ENCODE measurements around the gene PXDC1.

- no peak for TF ChIP-seq CTCF (IDR thresholded peaks at IDR 0.05; ENCODE audit: low read depth, low read length, missing input control)
- TF ChIP-seq SP1 (IDR thresholded peaks at IDR 0.05), result no peak
- TF ChIP-seq, protein P1, sequence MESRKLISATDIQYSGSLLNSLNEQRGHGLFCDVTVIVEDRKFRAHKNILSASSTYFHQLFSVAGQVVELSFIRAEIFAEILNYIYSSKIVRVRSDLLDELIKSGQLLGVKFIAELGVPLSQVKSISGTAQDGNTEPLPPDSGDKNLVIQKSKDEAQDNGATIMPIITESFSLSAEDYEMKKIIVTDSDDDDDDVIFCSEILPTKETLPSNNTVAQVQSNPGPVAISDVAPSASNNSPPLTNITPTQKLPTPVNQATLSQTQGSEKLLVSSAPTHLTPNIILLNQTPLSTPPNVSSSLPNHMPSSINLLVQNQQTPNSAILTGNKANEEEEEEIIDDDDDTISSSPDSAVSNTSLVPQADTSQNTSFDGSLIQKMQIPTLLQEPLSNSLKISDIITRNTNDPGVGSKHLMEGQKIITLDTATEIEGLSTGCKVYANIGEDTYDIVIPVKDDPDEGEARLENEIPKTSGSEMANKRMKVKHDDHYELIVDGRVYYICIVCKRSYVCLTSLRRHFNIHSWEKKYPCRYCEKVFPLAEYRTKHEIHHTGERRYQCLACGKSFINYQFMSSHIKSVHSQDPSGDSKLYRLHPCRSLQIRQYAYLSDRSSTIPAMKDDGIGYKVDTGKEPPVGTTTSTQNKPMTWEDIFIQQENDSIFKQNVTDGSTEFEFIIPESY (IDR thresholded peaks at IDR 0.05), result no peak
- no peak for TF ChIP-seq RXRA (IDR thresholded peaks at IDR 0.05)
These were observed 3.3 kb upstream of the PXDC1 start for GRCh38 chr6:3754776-3755175.

All from liver (tissue), 3 donors.